Measurements from ENCODE around the gene CCDC134. TPM values are rescaled to one million over a fixed set of nuclear protein-coding genes. Genes with fewer than 3 reads are reported as not detected.

The CCDC134 gene
- total and polyA plus RNA-seq, 2 of the 8 experiments (the other 6 are each of a cell fraction or from before 2014, with no cell fraction given), result 7.7 to 20.0 TPM

- TF ChIP-seq CBX5 (IDR thresholded peaks at IDR 0.05; ENCODE audit: low read depth, low read length) (no peak), RXRA (IDR thresholded peaks at IDR 0.05; ENCODE audit: insufficient read depth, low read depth, low read length) (no peak), EZH2 (IDR thresholded peaks at IDR 0.05; ENCODE audit: low read depth, low read length, severe bottlenecking) (no peak)
These were observed 46.5 kb upstream of the CCDC134 start (continued) for GRCh38 chr22:41753984-41754383.

All from H1 (cell line).